Activated CD8-positive, alpha-beta T cell treated with anti-CD3 and anti-CD28 coated beads for 36 hours (primary cell): ENCODE measurements around the gene LCE1E. TPM values are rescaled to one million over a fixed set of nuclear protein-coding genes. Genes with fewer than 3 reads are reported as not detected.
A peak's percentile ranks its signal among the peaks of the same experiment; 100 is the strongest.

Experiments
- ATAC-seq: fragments of 200-7000 bp; cut with Tn5 transposase; one replicate; pipeline ENCODE4 v1.10.0; 2021; ENCODE audit warnings: mild to moderate bottlenecking, moderate library complexity
- CTCF ChIA-PET: fragments of 350-600 bp; sonication (Branson Sonifier 250); formaldehyde crosslinking; loops from one replicate; lab custom pipeline; 2021; ENCODE audit warnings: antibody characterized with exemption; lab: Charles Lee
- POLR2A ChIA-PET: fragments of 350-600 bp; sonication (Branson Sonifier 250); formaldehyde crosslinking; loops from one replicate; lab custom pipeline; 2021; ENCODE audit warnings: antibody characterized with exemption; lab: Charles Lee
- DNase-seq: peaks from one replicate; pipeline ENCODE4 v3.0.0-alpha.2; 2020
- H3K27ac Mint-ChIP-seq: one replicate; pipeline ENCODE4 v1.8.0; 2021; ENCODE audit warnings: mild to moderate bottlenecking, mixed read lengths
- H3K27me3 Mint-ChIP-seq: one replicate; pipeline ENCODE4 v1.8.0; 2021; ENCODE audit warnings: mixed read lengths
- H3K36me3 Mint-ChIP-seq: one replicate; pipeline ENCODE4 v1.8.0; 2021; ENCODE audit warnings: low read depth, mixed read lengths
- H3K4me1 Mint-ChIP-seq: one replicate; pipeline ENCODE4 v1.8.0; 2021; ENCODE audit warnings: low read depth, mixed read lengths
- H3K4me3 Mint-ChIP-seq: one replicate; pipeline ENCODE4 v1.8.0; 2021; ENCODE audit warnings: mild to moderate bottlenecking, moderate library complexity, mixed read lengths
- H3K9me3 Mint-ChIP-seq: one replicate; pipeline ENCODE4 v1.8.0; 2021; ENCODE audit warnings: mixed read lengths
- CTCF ChIP-seq: fragments of 200-600 bp; IDR thresholded peaks from one replicate; pipeline ENCODE4 v1.8.0; 2022; ENCODE audit warnings: antibody characterized with exemption, mild to moderate bottlenecking
- intact Hi-C: fragments of 100-400 bp; cut with micrococcal nuclease; formaldehyde crosslinking; loops from one replicate; pipeline ENCODE4 v1.10.0; 2022
- total RNA-seq, 2 experiments: library from RNA; stranded (reverse); gene quantifications; one replicate each; pipeline ENCODE4 v1.2.3, GENCODE V29; 2021

Gene LCE1E
- total RNA-seq, 2 experiments from 2014 or later: not detected

GRCh38 chr1:152745289-152745704, 40.8 kb upstream of the LCE1E start:
- Mint-ChIP-seq H3K4me1 (no peaks in the 10 kb centered on the region), H3K27me3 (peaks cover 16% of the 10 kb centered on the region), H3K9me3 (no peaks in the 10 kb centered on the region), H3K4me3 (no peak overlapping the region), H3K27ac (no peak overlapping the region), H3K36me3 (no peaks in the 10 kb centered on the region)
- intact Hi-C loops: no loop called here
- ChIA-PET POLR2A (no interaction called here), CTCF (no interaction called here)
- no peak for TF ChIP-seq CTCF
- ATAC-seq (no peak), DNase-seq (no peak)

- DNase-seq (no peak), ATAC-seq (no peak)
- ChIA-PET CTCF (no interaction called here), POLR2A (no interaction called here)
- Mint-ChIP-seq H3K4me3 (no peak overlapping the region), H3K36me3 (no peaks in the 10 kb centered on the region), H3K4me1 (no peaks in the 10 kb centered on the region), H3K27ac (no peak overlapping the region), H3K27me3 (peaks cover 19% of the 10 kb centered on the region), H3K9me3 (no peaks in the 10 kb centered on the region)
- intact Hi-C loops: no loop called here
- no peak for TF ChIP-seq CTCF
Measured at GRCh38 chr1:152745765-152746444, 40.2 kb upstream of the LCE1E start.

- ChIA-PET CTCF (no interaction called here), POLR2A (no interaction called here)
- no peaks in the 10 kb centered on the region for H3K36me3 Mint-ChIP-seq
- peaks cover 18% of the 10 kb centered on the region for H3K27me3 Mint-ChIP-seq
- peaks cover 2% of the 10 kb centered on the region for H3K4me1 Mint-ChIP-seq
- no peak for TF ChIP-seq CTCF
- no peak overlapping the region for H3K4me3 Mint-ChIP-seq
- H3K27ac Mint-ChIP-seq: no peak overlapping the region
- no peak for DNase-seq
- ATAC-seq: no peak
- intact Hi-C loops: no loop called here
- H3K9me3 Mint-ChIP-seq: no peaks in the 10 kb centered on the region
Measured at GRCh38 chr1:152747831-152748230, 38.2 kb upstream of the LCE1E start.

- Mint-ChIP-seq H3K4me3 (no peak overlapping the region), H3K27ac (no peak overlapping the region), H3K4me1 (peaks cover 2% of the 10 kb centered on the region), H3K27me3 (peaks cover 18% of the 10 kb centered on the region), H3K36me3 (no peaks in the 10 kb centered on the region), H3K9me3 (no peaks in the 10 kb centered on the region)
- POLR2A ChIA-PET: no interaction called here
- TF ChIP-seq CTCF: no peak
- CTCF ChIA-PET: no interaction called here
- DNase-seq: no peak
- peak; percentile 71 for ATAC-seq
- intact Hi-C loops: no loop called here
Measured at GRCh38 chr1:152752225-152752624, 33.8 kb upstream of the LCE1E start.

GRCh38 chr1:152753586-152753985, 32.5 kb upstream of the LCE1E start:
- H3K4me3 Mint-ChIP-seq: no peak overlapping the region
- H3K36me3 Mint-ChIP-seq: no peaks in the 10 kb centered on the region
- POLR2A ChIA-PET: no interaction called here
- no peak overlapping the region for H3K27ac Mint-ChIP-seq
- ATAC-seq: no peak
- peaks cover 22% of the 10 kb centered on the region for H3K27me3 Mint-ChIP-seq
- intact Hi-C loops: no loop called here
- H3K9me3 Mint-ChIP-seq: no peaks in the 10 kb centered on the region
- CTCF ChIA-PET: no interaction called here
- peaks cover 2% of the 10 kb centered on the region for H3K4me1 Mint-ChIP-seq
- DNase-seq: no peak
- no peak for TF ChIP-seq CTCF
